Neural crest cell (in vitro differentiated cells): ENCODE measurements around the gene DNMT3B. TPM values are rescaled to one million over a fixed set of nuclear protein-coding genes. Genes with fewer than 3 reads are reported as not detected.

ENCODE experiments used
- DNase-seq: peaks from one replicate; pipeline ENCODE4 v3.0.0; 2021; ENCODE audit warnings: low read depth, mixed read lengths, low spot score
- H3K27ac Mint-ChIP-seq: one replicate; pipeline ENCODE4 v1.8.0; 2021; ENCODE audit warnings: mild to moderate bottlenecking, mixed read lengths; ENCODE audit not compliant: unreplicated experiment
- H3K27me3 Mint-ChIP-seq: 2 replicates; pipeline ENCODE4 v1.8.0; 2021; ENCODE audit warnings: low read depth, mild to moderate bottlenecking, mixed read lengths
- H3K36me3 Mint-ChIP-seq: 2 replicates; pipeline ENCODE4 v1.8.0; 2021; ENCODE audit warnings: low read depth, mild to moderate bottlenecking, mixed read lengths
- H3K4me1 Mint-ChIP-seq: 2 replicates; pipeline ENCODE4 v1.8.0; 2021; ENCODE audit warnings: mixed read lengths
- H3K4me3 Mint-ChIP-seq: one replicate; pipeline ENCODE4 v1.8.0; 2021; ENCODE audit warnings: mild to moderate bottlenecking, mixed read lengths
- H3K9me3 Mint-ChIP-seq: 2 replicates; pipeline ENCODE4 v1.8.0; 2021; ENCODE audit warnings: mixed read lengths
- total RNA-seq: library from RNA; stranded (reverse); gene quantifications from 2 replicates; pipeline ENCODE4 v1.2.1, GENCODE V29; 2021
- TF ChIP-seq, protein P1 (sequence below): fragments of 200-600 bp; sonication (generic); conservative IDR thresholded peaks from 2 replicates; pipeline ENCODE4 v1.5.0; 2021; ENCODE audit warnings: antibody characterized with exemption, mild to moderate bottlenecking

The DNMT3B gene
- total RNA-seq, 1 donor from 2014 or later: 57.3 TPM

DNA sequence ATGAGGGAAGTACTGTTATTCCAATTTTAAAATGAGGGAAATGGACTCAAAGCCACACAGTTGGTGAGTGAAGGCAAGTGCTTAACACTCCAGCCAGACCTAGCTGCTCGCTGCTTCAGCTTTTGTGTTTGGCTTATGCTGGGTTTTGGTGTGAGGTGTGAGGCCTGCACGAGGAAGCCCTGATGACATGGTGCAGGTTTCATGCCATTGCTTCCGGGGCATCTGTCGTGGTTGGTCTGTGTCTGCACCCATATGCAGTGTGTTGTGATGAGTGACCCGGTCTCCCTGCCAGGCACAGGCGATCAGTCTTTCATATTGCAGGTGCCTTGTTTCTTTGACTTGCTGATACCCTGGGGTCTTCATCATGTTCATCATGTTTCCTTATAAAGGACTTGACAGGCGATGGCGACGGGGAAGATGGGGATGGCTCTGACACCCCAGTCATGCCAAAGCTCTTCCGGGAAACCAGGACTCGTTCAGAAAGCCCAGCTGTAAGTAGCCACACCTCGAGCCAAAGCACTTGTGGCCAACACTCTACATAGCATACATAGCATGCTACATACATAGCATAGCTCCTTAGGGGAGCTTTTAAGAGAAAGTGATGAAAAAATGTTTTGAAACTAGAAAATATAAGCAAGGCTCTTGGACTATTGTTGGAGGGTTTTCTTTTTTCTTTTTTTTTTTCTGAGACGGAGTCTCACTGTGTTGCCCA is 22.3 kb downstream of the DNMT3B start:
- no peak for DNase-seq
- Mint-ChIP-seq H3K4me3 (no peak overlapping the region), H3K4me1 (peaks cover 42% of the 10 kb centered on the region), H3K27ac (no peak overlapping the region), H3K36me3 (peaks cover 28% of the 10 kb centered on the region), H3K9me3 (no peaks in the 10 kb centered on the region), H3K27me3 (no peaks in the 10 kb centered on the region)
- TF ChIP-seq, protein P1, sequence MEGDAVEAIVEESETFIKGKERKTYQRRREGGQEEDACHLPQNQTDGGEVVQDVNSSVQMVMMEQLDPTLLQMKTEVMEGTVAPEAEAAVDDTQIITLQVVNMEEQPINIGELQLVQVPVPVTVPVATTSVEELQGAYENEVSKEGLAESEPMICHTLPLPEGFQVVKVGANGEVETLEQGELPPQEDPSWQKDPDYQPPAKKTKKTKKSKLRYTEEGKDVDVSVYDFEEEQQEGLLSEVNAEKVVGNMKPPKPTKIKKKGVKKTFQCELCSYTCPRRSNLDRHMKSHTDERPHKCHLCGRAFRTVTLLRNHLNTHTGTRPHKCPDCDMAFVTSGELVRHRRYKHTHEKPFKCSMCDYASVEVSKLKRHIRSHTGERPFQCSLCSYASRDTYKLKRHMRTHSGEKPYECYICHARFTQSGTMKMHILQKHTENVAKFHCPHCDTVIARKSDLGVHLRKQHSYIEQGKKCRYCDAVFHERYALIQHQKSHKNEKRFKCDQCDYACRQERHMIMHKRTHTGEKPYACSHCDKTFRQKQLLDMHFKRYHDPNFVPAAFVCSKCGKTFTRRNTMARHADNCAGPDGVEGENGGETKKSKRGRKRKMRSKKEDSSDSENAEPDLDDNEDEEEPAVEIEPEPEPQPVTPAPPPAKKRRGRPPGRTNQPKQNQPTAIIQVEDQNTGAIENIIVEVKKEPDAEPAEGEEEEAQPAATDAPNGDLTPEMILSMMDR: no peak

DNA sequence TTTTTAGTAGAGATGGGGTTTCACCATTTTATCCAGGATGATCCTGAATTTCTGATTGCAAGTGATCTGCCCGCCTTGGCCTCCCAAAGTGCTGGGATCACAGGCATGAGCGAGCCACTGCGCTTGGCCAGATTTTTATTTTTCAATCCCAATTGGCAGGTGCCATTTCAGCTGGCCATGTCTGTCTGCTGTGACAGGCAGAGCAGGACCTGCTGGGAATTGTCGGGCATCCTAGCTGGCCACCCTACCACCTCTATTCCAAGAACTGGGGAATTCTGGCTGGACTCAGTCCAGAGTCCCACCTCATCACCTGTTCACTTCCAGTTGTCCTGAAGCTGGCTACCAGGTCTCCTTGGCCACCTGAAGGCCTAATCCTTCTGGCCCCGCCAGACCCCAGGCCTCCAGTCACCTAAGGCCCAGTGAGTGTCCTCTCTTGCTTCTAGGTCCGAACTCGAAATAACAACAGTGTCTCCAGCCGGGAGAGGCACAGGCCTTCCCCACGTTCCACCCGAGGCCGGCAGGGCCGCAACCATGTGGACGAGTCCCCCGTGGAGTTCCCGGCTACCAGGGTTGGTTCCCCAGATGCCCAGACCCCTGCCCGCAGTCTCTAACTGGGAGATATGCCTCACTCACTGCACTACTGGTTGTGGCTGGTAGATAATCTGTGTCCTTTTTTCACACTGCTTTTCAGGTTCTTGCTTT is 24.0 kb downstream of the DNMT3B start:
- H3K9me3 Mint-ChIP-seq: no peaks in the 10 kb centered on the region
- no peak overlapping the region for H3K4me3 Mint-ChIP-seq
- no peak for DNase-seq
- H3K27me3 Mint-ChIP-seq: no peaks in the 10 kb centered on the region
- no peak overlapping the region for H3K27ac Mint-ChIP-seq
- peaks cover 27% of the 10 kb centered on the region for H3K36me3 Mint-ChIP-seq
- H3K4me1 Mint-ChIP-seq: peaks cover 30% of the 10 kb centered on the region
- TF ChIP-seq, protein P1: no peak

DNA sequence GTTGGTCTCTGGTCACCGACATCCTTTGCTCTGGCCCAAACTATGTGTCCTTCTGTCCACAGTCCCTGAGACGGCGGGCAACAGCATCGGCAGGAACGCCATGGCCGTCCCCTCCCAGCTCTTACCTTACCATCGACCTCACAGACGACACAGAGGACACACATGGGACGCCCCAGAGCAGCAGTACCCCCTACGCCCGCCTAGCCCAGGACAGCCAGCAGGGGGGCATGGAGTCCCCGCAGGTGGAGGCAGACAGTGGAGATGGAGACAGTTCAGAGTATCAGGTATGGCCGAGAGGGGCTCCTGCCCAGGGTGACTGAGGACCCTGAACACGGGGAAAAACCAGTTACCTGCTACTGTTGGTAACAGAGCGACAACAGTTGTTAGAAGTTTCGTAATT is 25.0 kb downstream of the DNMT3B start:
- TF ChIP-seq, protein P1: no peak
- H3K9me3 Mint-ChIP-seq: no peaks in the 10 kb centered on the region
- peaks cover 29% of the 10 kb centered on the region for H3K4me1 Mint-ChIP-seq
- no peaks in the 10 kb centered on the region for H3K27me3 Mint-ChIP-seq
- H3K27ac Mint-ChIP-seq: no peak overlapping the region
- peaks cover 24% of the 10 kb centered on the region for H3K36me3 Mint-ChIP-seq
- no peak overlapping the region for H3K4me3 Mint-ChIP-seq
- DNase-seq: no peak

DNA sequence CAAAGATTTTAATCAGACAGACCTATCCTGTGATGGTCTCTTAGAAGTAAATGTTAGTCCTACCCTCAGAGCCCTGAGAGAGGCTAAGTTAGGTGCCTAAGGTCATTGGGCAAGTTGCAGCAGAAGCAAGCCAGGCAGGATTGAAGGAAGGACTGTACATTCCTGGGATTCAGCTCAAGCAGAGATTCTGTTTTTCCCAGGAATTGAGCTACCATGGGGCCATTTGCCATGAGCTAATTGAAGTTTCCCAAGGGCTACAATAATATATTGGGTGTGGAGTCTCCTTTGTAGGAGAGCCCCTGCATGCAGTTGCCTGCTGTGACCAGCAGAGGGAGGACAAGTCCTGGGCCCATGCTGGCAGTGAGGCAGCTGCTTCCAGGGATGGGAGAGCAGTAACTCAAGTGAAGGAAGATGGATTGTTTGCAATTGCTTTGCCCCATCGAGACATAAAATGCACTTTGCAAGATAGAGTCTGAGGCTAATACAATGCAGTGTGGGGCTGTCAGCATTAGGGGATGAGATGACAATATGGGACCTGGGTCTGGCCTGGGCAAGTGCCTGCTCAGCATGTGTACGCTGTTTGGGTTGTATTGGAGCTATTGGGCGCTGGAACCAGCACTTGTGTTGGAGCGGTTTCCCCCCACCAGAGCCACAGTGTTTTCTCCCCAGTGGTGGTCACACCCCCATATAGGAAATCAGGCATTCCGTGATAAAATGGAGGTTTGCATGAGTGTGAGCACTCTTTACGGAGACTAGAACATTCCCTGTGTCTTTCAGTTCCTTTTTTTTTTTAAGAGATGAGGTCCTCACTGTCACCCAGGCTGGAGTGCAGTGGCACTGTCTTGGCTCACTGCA is 27.9 kb downstream of the DNMT3B start:
- Mint-ChIP-seq H3K27ac (no peak overlapping the region), H3K36me3 (peaks cover 16% of the 10 kb centered on the region), H3K4me1 (peaks cover 39% of the 10 kb centered on the region), H3K9me3 (no peaks in the 10 kb centered on the region), H3K4me3 (no peak overlapping the region), H3K27me3 (no peaks in the 10 kb centered on the region)
- DNase-seq: peak; percentile 90
- TF ChIP-seq, protein P1: peak; percentile 100

DNA sequence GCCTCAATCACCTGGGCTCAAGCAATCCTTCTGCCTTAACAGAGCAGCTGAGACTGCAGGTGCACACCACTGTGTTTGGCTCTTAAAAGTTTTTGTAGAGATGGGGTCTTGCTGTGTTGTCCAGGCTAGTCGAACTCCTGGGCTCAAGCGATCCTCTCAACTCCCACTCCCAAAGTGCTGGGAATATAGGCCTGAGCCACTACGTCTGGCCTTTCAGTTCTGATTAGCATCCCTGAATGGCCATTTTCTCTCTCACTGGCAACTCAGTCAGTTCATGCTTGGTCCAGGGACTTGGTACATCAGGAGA is 28.5 kb downstream of the DNMT3B start:
- Mint-ChIP-seq H3K27me3 (no peaks in the 10 kb centered on the region), H3K9me3 (no peaks in the 10 kb centered on the region), H3K4me3 (no peak overlapping the region), H3K36me3 (peaks cover 18% of the 10 kb centered on the region), H3K27ac (no peak overlapping the region), H3K4me1 (peaks cover 39% of the 10 kb centered on the region)
- TF ChIP-seq, protein P1: no peak
- no peak for DNase-seq
